GM18508 (cell line): ENCODE data around the gene CLDN11.
A peak's percentile ranks its signal among the peaks of the same experiment; 100 is the strongest.

ENCODE experiments used
- ATAC-seq: cut with Tn5 transposase; IDR thresholded peaks from one replicate; pipeline ENCODE4 v1.9.1; 2021; ENCODE audit warnings: moderate number of reproducible peaks; ENCODE audit not compliant: insufficient read depth, unreplicated experiment

Gene CLDN11

GRCh38 chr3:170425491-170426239 is 7.0 kb downstream of the CLDN11 start:
- no peak for ATAC-seq

DNA sequence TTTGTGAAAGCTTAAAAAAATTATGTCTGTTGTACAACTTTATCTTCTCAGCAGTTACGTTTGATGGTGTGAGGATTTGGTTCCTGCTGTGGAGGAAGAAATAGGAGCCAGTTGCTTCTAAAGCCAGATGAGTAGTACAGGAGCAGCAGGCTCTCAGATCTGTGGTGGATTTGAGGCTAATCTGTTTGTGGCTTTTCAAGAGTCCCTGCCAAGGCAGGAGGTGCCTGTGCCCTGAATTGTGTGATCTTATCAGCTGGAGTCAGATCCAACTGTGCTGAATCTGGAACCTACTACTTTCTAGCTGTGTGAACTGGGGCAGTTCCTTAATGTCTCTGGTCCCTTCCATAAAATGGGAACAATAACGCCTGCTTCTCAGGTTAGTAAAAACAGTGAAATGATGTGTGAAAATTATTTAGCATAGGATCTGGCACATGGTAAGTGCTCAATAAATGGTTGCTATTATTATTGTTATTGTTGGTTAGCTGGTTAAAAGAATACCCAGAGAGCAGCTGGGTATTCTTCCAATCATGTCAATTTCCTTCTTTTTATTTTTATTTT is 7.7 kb downstream of the CLDN11 start:
- no peak for ATAC-seq

GRCh38 chr3:170428095-170428494 is 9.4 kb downstream of the CLDN11 start:
- no peak for ATAC-seq

DNA sequence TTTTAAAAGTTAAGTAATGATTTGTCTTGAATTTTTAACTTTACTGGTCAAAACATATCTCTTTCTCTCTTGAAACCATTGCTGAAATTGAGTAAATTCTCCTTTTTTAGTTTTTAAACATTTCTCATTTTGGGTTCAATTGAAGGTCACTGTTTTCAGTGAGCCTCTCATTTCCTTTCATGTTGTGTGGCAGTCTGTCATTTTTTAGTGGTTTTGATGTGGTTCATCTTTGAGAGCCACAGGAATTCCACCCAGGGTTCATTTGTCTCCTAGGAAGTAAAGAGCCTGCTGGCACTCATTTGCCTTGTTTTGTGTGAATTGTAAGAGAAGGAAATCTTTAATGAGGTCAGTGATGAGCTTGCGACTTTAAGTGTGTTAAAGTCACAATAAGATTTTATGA is 10.4 kb downstream of the CLDN11 start:
- peak; percentile 55 for ATAC-seq

- ATAC-seq, result no peak
Measured at GRCh38 chr3:170431054-170431453, 12.4 kb downstream of the CLDN11 start.

- ATAC-seq, result no peak
Measured at GRCh38 chr3:170432416-170432815, 13.7 kb downstream of the CLDN11 start.

DNA sequence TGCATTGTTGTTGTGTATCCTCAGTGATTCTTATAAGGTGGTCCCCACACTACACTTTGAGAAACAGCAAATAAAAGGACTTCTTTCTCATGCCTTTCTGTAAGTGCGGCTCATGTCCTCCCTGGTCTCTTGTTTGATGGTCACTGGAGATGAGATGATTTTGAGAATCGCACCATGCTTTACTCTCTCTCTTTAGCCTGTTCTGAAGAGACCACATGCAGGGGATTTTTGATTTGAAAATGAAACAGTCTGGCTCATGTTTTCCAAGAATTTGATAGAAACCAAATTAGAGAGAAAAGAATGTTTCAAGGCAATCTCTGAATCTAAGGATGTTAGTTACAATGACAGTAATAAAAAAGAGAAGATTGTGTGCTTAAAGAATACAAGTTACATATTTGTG is 18.0 kb downstream of the CLDN11 start:
- no peak for ATAC-seq

- ATAC-seq, result no peak
Measured at GRCh38 chr3:170437176-170437575, 18.5 kb downstream of the CLDN11 start.

DNA sequence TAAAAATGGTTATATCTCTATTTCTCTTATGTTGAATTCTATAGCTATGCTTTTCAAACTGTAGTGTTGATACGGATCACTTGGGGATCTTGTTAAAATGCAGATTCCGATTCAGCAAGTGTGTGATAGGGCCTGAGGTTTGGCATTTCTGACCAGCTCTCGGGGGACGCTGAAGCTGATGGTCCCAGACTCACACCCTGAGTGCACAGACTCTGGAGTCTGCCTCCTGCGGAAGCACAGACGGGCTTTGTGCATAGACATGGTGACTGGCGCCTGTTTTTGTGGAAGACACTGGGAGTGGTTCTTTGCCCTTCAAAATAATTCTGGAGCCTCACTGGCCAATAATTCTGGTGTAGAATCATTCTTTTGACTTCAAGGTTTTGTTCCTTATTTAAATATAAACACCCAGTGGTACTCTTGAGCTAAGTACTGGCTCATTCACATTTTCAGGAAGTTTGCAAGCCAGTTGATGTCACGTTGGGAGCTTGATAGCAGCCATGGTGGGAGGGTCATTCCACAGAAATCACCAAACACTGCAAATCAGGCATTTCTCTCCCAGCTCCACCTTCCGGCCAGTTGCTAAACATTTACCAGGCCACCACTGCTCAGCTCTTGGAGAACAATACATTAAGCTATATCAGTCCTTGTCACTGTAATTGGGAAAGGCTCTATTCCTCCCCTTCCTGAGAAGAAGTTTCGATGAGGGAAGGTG is 19.2 kb downstream of the CLDN11 start:
- no peak for ATAC-seq

DNA sequence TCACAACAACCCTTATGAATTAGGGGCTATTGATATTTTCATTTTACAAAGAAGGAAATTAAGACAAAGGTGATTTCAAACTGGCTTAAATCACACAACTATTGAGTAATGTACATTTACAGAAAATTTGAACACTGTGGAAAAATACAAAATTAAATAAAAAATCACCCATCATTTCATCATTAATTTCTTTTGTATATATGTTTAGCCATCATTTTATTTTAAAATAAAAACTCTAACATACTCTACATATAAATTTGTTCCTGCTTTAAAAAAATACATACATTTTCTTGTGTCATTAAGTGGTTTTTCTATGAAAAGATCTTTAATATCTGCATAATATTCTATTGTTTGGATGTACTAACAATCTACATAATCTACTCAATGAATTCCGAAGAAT is 20.2 kb downstream of the CLDN11 start:
- no peak for ATAC-seq

DNA sequence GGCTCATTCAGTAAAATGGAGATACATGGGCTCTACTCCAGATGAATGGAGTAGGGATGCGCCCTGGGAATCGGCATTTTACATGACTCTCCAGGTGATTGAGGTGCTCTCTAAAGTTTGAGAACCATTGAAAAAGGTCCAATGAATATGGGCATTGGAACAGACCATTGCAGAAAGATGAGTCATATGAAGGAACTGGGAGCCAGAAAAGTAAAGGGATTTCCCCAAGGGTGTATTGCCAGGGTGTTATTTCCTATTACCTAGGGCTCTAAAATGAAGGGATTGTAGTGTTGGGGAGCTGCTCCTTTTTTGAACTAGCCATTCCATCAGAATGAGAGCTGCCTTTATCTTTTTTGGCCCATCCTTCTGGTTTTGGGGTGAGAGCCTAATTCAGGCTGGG is 21.7 kb downstream of the CLDN11 start:
- no peak for ATAC-seq

- no peak for ATAC-seq
Measured at GRCh38 chr3:170441412-170441811, 22.7 kb downstream of the CLDN11 start.

DNA sequence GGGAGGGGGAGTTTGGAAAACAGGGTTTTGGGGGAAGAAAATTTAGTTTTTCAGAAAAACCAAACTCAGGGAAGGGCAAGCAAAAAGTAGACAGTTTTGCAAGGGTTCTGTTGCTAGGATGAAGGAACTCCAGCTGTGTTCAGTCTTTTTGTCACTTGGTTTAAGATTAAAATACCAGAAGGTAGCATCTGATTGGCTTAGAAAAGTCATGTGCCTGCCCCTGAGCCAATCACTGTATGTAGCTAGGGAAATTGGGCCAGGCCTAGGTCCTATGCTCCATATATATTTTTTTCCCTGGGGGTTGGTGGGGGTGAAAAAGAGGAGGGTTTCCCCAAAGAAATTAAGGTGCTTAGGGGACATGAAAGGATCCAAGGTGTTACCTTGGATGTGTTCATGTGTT is 24.3 kb downstream of the CLDN11 start:
- ATAC-seq, result no peak

GRCh38 chr3:170443457-170443856 is 24.8 kb downstream of the CLDN11 start:
- no peak for ATAC-seq

- no peak for ATAC-seq
Measured at GRCh38 chr3:170448584-170448983, 29.9 kb downstream of the CLDN11 start.

GRCh38 chr3:170450039-170450438 is 31.4 kb downstream of the CLDN11 start:
- ATAC-seq, result no peak

GRCh38 chr3:170454509-170454908 is 35.8 kb downstream of the CLDN11 start:
- no peak for ATAC-seq

- ATAC-seq, result no peak
Measured at GRCh38 chr3:170458285-170458684, 39.6 kb downstream of the CLDN11 start.

DNA sequence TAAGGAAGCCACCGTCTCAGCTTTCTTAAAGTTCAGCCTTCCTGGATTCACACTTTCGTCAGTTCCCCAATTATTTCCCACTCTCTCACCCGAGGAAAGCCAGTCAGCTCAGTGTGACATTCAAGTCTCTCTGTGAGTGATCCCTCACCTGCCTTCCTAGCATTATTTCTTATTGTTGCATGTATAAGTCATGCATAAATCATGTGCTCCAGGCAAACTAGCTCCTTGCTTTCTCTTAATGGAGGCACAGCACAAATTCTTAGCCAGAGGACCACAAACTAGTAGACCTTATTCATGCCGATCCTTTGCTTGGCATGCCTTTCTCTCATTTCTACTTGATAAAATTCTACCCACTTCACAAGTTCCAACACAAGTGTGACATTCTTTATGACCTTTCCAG is 44.3 kb downstream of the CLDN11 start:
- no peak for ATAC-seq

GRCh38 chr3:170465955-170466354 is 47.3 kb downstream of the CLDN11 start:
- ATAC-seq, result no peak

DNA sequence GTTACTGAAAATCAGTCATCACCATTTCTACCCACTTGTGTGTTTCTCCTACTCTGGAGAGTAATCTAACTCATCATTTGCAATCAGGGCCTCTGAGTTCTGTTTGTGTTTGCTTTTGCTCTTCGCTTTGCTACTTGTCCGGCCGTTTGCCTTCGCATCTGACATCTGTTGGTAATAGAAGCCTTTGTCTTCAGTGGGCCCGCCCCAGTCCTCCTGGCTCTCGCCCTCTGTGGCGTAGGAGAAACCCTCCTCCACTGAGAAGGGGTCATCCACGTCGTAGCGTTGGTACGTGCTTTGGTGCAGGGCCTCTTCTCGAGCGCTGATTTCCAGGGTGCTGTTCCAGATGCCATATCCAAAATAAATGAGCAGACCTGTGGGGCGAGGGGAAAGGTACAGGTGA is 48.3 kb downstream of the CLDN11 start:
- no peak for ATAC-seq
